HG02588 (cell line): ENCODE results near the gene ME1.
A peak's percentile ranks its signal among the peaks of the same experiment; 100 is the strongest.
"Not testable (repeated sequence)": the region's sequence is repeated elsewhere in the genome, so short reads cannot be mapped to it uniquely, and the experiment has no call there.

Experiments used
- ATAC-seq: cut with Tn5 transposase; IDR thresholded peaks from one replicate; pipeline ENCODE4 v1.9.1; 2021; ENCODE audit warnings: mild to moderate bottlenecking, moderate library complexity; ENCODE audit not compliant: unreplicated experiment

ME1 gene

DNA sequence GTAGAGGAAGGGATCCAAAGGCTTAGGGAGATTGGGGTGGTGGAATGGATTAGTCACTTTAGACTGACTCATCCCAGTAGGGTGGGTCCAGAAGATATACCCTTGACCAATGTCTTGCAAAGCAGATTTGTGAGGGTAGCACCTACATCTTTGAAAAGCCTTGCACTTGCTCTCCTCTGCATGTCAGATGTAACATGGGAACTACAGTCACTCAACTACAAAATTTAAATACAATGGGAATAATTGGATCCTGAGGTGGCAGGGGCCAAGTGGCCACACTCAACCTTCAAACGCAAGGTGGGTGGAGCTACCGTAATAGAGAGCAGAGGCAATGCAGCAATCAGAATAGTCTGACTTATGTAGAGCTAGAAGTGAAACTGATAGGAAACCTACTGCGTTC lies 71.2 kb downstream of the ME1 start:
- no peak for ATAC-seq

DNA sequence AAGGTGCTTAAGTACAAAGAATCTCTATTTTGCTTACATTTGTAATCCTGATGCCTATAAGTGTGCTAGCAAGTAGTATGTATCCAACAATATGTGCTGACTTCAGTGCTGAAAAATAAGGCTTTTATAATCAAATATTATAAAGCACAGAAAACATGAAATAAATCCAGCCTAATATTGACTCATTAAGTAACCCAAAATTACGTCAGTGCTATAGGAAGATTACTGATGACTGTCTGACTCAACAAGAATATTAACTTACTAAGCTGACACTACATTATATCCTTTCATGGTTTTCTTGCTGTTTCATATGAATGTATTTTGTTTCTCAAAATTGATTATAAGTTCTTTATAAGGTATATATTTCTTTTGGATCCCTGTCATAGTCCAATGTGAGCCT lies 76.1 kb downstream of the ME1 start:
- no peak for ATAC-seq

DNA sequence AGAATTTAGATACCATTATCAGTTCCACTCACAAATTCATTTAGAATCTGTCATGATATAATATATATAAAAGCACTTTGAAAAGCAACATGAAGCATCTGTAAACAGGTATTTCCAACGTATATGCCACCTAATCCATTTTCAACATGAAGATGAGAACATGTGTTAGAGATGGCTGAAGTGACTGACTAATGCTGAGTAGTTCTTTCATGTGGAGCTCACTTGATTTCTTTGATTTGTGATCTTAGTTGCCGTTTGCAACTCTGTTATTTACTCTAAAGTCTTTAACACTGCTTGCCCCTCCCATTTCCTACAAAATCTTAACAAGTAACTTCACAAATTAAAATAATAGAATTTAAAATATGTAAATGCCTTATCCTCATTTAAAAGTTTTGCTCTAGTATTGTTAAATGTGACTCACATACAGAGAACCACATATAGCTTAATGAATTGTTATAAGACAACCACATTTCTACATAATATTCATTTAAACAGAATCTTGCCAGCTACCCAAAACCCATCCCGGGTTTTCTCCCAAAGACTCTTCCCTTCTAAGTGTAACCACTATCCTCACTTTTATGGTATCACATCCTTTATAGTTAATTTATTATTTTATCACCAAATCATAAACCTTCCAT lies 78.3 kb downstream of the ME1 start:
- no peak for ATAC-seq

DNA sequence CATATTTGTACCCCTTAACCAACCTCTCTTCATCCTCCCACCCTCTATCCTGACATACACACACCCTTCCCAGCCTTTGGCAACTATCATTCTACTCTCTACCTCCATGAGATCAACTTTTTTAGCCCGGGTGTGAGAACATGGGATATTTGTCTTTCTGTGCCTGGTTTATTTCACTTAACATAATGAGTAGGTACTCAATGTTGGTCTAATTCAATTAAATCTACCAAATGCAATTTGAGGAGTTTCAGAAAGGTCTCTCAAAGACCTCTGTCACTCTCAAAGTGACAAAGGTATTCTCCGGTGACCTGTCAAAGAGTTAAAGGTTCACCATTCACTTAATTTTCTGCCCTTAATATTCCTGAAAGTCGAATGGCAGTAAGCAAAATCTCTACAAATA lies 87.7 kb downstream of the ME1 start:
- no peak for ATAC-seq

DNA sequence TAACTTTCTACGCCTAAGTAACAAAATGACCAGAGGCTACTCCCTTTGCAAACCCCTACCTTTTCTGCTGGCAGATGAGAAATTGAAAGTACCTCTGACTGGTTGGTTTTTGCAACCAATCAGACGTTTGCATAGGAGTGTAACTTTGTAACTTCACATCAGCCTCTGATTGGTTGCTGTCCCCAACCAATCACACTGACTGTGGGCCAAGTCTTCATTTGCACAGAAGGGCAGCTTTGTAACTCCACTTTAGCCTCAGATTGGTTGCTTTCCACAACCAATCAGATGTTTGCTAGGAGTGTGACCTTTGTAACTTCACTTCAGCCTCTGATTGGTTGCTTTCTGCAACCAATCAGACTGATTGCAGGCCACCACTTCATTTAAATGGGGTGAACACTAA lies 89.1 kb downstream of the ME1 start:
- ATAC-seq: no peak

DNA sequence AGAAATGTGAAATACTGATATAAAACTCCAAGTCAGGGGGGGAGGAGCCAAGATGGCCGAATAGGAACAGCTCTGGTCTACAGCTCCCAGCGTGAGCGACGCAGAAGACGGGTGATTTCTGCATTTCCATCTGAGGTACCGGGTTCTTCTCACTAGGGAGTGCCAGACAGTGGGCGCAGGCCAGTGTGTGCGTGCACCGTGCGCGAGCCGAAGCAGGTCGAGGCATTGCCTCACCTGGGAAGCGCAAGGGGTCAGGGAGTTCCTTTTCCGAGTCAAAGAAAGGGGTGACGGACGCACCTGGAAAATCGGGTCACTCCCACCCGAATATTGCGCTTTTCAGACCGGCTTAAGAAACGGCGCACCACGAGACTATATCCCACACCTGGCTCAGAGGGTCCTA lies 96.9 kb downstream of the ME1 start:
- not testable (repeated sequence) for ATAC-seq

DNA sequence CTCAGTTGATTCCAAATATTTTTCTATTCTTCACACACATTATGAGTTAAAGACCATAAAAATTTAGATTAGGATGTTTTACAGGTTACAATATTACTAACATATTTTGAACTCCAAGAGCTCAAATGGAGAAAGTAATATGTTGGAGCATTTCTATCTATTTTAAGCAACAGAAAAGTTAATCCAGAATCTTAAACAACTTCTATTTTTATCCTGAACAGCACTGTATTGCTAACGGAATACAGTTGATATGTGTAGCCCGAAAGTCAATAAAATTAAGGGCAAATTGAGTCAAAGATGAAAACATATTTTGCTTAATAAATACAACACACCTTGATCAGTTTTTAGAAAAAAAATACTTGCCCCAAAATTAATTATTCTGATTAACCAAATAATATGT lies 97.4 kb downstream of the ME1 start:
- no peak for ATAC-seq

DNA sequence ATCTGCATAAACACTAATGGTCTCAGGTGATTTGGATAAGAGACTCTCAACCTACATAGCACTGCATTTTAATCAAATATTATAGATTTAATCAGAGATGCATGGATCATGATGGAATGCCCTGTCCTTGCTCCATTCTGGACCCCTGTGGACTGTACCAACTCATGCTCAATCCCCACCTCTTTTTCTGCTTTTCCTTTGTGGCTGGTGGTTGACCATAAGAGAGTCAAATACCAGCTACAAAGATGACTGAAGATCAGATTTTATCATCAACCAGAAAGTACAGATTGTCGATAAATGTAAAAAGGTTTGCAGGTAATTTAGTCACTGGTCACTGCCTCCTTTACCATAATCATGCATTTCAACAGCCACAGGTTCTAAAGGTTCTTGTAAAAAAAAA lies 116.2 kb downstream of the ME1 start:
- no peak for ATAC-seq

DNA sequence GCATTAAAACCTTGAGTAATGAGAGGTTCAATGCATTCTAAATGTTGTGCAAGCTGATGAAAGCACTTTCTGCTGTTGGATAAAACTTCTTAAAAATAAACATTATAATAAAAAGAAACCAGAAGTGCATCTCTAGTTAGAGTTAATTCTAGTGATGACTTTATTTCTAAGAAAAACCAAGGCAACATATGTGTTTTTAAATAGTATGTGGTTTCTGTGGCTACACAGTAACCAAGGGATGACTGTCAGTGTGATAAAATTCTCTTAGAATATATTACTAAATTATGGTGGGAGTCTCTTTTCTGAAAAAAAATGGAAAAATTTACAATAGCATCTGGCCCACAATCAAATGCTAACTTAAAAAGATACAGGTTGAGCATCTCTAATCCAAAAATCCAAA lies 117.0 kb downstream of the ME1 start:
- no peak for ATAC-seq

DNA sequence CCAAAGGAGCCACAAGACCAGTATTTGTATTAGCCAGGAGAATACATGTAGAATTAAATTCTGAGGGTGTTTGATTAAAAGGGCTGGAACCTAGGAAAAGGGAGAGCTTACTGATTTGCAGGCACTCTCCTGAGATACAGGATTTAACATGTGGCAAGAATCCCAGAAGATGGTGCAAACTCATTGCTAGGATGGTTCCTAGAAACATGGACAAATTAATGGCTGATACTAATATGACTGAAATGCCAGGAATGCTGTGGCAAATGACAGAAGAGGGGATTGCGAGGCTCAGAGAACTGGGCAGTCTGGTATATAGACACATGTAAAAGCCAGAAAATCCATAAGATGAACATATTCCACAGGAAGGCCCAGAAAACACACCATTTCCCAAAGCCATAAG lies 119.6 kb downstream of the ME1 start:
- no peak for ATAC-seq

DNA sequence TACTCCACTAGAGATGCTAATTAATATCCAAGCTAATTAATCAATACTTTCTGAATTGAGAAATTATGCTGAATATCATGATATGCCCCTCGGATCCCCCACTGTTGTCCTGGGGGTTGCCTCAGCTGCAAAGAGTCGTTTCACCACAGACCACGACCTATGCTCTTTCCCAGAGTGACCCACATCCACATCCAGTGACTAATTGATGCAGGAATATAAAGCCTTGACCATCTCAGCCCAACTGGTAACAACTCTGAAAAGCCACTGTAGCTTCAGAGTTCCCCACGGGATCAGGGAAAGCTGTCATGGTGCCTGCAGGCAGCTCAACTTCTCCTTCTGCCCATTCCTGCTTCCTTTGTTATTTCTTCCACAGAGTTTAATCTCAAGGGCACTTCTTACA lies 120.8 kb downstream of the ME1 start:
- no peak for ATAC-seq

DNA sequence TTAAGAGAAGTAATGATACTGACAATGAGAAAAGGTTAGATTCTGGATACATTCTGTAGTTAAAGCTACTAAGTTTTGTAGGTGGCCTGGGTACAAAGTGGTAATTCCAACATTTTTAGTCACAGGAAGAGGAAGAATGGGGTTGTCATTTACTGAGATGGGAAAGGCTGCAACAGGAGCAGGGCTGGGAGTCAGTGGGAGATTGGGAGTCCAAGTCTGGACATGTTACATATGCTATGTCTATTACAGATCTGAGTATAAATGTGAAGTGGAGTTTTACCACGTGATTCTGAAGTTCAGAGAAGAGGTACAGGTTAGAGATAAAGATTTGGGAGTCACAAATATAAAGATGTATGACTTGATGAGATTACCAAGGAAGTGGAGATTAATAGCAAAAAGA lies 121.5 kb downstream of the ME1 start:
- ATAC-seq: no peak

DNA sequence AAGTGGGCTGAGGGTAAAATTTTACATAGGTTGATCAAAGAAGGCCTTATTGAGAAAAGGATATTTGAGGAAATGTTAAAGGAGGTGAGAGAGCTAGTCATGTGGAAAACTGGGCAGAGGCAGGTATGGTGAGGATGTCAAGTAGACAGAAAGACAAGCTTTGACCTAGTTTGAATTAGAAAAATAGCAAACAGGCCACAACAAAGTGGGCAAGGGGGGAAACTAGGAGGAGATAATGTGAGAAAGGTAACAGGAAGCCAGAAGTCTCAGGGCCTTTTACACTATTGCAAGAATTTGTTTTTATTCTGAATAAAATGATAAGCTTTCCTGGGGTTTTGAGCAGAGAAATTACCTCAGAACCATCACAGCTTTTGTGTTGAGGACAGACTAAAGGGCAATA lies 122.0 kb downstream of the ME1 start:
- ATAC-seq: no peak

DNA sequence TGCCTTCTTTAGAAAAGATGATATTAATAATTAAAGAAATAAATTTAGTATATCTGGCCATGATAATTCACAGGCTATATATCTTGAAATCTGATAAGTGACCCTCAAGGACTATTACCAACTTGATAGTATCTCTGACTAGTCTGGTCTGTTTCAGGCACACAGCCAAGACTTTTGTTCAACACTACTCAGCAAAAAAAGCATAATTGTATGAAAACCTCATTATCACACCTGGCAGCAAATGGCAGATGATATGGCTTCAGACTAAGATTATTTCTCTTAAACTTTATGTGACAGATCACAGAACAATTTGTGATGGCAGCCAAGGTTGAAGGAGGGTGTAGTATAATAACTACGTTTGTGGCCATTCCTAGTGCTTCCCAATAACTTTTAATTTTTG lies 123.0 kb downstream of the ME1 start:
- no peak for ATAC-seq

DNA sequence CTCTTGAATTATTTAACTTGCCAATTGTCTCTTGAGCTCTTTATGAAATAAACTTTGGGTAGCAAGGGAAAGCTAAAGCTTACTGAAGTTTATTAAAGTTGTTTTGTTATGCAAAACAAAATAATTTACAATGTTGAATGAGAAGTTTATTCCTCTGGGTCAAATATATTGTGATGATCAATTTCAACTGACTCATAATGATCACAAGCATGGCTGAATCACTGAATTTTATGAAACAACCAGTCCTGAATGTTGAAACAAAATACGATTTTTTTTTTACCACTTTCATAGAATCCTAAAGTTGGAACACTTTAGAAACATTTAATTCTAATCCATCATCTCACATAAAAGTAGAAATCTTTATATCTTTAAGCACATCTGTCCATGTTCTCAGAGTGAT lies 127.4 kb downstream of the ME1 start:
- ATAC-seq: no peak

DNA sequence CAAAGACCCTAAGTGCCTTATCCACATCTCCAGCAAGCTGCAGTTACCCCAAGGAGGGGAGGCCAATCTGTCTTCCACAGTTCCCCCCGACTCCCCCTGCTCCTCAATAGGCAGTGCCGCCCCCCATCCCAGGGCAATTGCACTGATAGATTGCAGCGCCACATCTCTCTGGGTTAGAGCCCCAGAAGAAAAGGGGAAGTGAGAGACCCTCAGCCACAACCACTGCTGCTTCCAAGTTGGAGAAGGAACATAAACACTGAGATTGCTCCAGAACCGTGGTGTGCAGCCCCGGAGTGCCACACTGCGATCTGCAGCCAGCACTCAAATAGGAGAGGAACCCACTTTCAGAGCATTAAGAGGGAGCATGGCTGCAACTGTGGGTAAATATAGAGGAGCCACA lies 136.2 kb downstream of the ME1 start:
- no peak for ATAC-seq

DNA sequence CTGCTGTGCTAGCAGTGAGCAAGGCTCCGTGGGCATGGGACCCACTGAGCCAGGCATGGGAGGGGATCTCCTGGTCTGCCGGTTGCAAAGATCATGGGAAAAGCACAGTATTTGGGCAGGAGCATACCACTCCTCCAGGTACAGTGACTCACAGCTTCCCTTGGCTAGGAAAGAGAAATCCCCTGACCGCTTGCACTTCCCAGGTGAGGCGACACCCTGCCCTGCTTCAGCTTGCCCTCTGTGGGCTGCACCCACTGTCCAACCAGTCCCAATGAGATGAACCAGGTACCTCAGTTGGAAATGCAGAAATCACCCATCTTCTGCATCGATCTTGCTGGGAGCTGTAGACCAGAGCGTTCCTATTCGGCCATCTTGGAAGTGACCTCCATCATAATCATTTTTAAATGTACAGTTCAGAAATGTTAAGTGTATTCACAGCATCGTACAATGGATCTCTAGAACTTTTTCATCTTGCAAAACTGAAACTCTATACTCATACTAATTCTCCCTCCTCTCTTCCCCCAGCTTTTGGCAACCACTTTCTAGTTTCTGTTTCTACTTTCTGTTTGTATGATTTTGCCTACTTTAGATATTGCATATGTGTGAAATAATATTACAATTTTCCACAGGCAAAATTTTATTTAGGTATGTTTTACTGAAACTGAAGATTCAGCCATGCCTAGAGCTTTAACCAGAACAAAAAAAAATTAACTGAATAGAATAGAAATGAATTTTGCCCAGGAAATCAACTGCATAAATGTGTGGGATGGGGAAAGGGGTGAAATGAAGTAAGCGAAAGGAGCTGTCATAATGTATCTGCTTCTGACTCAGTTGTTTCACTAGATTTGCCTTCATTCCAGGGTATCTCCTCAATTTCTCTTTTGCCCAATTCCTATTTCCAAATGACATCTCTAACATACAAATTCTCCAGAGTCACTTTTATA lies 137.7 kb downstream of the ME1 start:
- ATAC-seq: peak; percentile 81

DNA sequence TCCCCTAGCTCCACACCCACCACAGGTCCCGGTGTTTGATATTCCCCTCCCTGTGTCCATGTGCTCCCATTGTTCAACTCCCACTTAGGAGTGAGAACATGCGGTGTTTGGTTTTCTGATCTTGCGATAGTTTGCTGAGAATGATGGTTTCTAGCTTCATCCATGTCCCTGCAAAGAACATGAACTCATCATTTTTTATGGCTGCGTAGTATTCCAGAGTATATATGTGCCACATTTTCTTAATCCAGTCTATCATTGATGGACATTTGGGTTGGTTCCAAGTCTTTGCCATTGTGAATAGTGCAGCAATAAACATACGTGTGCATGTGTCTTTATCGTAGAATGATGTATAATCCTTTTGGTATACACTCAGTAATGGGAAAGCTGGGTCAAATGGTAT lies 143.6 kb downstream of the ME1 start:
- ATAC-seq: not testable (repeated sequence)

DNA sequence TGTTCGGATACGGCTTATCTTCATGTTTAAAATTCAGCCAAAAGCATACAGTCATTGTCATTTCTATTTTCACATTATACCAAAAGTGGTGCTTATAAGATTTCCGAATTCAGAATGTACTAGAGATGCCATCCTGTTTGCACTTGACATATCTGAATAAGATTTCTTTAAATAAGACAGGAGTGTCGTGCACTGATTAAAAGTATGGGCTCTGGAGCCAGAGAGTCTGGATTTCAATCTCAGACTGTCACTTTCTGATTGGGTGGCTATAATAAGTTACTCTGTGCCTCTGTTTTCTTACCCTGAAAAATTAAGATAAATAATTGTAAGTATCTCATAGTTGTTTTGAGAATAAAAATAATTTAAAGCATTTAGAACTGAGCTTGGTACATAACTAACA lies 144.9 kb downstream of the ME1 start:
- ATAC-seq: no peak

DNA sequence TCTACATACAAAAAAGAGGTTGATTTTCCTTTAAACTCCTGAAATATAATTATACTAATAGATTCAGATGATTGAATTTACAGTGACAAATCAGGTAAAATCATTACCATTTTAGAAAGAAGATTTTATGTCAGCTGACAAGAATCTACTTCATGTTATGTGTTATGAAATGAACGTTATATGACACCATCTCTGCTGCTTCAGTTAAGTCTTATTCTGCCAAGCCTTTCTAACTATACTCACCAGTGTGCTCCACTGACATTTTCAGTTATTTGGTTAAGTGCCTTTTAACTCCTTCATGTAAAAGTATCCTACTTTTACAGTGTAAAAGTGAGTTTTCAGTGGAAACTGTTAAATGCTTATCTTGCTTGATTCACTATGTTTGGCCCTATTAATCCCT lies 157.3 kb downstream of the ME1 start:
- ATAC-seq: no peak

DNA sequence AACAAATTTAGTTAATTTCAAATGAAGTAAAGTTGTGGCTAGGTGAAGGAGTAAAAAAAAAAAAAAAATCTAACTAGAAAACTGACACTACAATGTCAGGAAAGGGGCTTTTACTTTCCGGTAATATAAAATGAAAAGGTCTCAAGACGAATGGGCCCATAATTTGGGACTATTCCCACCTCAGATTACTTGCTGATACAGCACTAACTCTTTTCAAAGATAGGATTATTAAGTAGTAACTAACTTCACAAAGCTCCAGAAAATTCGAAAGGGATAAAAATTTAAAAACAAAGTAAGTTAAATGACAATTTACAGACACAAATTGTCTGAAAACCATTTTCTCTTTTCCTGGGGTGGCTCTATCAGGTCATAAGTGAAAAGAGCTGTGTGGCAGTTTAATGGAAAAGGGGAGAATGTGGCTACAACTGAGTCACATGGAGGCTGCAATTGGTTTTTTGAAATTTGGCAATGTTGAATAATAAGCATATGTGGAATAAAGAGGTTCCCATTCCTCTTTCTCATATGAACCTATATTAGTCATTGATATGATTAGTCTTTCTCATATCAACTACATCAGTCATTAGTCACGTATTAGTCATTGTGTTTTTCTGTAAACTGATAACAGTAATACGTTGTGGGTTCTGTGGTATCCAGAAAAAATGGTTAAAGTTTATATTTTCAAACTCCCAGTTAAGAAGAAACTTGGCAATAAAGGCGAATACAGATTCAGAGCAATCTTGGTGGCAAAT lies 159.7 kb downstream of the ME1 start:
- ATAC-seq: no peak

DNA sequence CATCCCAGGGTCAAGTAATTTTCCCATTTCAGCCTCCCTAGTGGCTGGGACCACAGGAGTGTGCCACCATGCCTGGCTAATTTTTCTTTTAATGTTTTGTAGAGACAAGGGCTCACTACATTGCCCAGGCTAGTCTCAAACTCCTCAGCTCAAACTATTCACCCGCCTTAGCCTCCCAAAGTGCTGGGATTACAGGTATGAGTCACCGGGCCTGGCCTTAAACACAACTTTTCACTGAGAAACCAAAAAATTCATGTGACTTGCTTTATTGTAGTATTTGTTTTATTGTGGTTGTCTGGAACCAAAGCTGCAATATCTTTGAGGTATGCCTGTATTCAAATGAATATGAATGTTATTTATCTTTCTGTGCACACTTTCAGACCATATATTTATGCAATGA lies 165.5 kb downstream of the ME1 start:
- ATAC-seq: no peak
